ENCODE results near the gene OSCAR. TPM values are rescaled to one million over a fixed set of nuclear protein-coding genes. Genes with fewer than 3 reads are reported as not detected.

OSCAR gene
- total and polyA plus RNA-seq, 10 of the 15 experiments (the other 5 are each of a cell fraction or from before 2014, with no cell fraction given): 0.08 to 0.27 (median 0.10) TPM; not detected in 7

DNA sequence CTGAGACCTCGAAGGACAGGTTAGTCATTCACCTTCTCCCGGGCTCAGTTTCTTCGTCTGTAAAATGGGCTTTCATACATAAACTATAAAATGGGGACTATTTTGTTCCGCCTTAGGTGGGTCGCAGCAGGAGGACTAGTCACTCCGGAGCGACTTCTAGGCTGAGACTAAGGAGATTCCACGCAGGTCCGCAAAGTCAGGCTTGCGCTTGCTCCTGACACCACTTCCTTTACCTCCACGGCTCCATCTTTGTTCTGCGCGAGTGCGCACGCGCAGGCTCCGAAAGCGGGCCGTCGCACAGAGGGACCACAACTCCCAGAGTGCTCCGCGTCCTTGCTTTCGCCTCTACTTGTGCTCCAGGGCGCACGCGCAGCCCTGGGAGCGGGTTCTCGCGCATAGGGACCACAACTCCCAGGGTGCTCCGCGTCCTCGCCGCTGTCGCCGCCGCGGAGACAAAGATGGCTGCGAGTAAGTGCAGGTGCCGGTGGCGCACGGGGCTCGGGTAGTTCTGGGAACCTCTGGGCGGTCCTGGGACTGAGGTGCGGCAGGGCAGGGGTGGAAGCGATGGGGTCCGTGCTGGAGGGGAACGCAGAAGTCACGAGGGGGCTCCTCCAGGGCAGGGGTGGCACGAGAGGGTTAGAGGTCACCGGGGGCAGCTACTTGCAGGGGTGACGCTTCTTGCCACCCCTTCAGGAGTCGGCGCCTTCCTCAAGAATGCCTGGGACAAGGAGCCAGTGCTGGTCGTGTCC lies 2.0 kb upstream of the OSCAR start, which contains the start of gene NDUFA3 (continued):
- TF ChIP-seq RAD21 (IDR thresholded peaks at IDR 0.05; ENCODE audit: insufficient read depth, low read depth, low read length): no peak
- TF ChIP-seq RELA (IDR thresholded peaks at IDR 0.05; ENCODE audit: borderline replicate concordance, partially characterized antibody): peak; percentile 37
- TF ChIP-seq MEF2B (IDR thresholded peaks at IDR 0.05; ENCODE audit: partially characterized antibody, poor library complexity, severe bottlenecking): no peak
- peak; percentile 98 for TF ChIP-seq HCFC1 (IDR thresholded peaks at IDR 0.05; ENCODE audit: low read length)
- no peak for TF ChIP-seq MYC (IDR thresholded peaks at IDR 0.05; ENCODE audit: insufficient read depth, insufficient read length, insufficient replicate concordance, low read length, severe bottlenecking)
- peak; percentile 76 for TF ChIP-seq MXI1 (IDR thresholded peaks at IDR 0.05; ENCODE audit: low read depth, low read length)
- TF ChIP-seq FOXM1 (IDR thresholded peaks at IDR 0.05; ENCODE audit: low read depth, low read length): no peak
- no peak for TF ChIP-seq STAT3 (IDR thresholded peaks at IDR 0.05; ENCODE audit: low read depth, low read length)
- TF ChIP-seq NBN (IDR thresholded peaks at IDR 0.05): peak; percentile 65; the same call in 1 of the 2 replicates
- TF ChIP-seq SREBF1 (IDR thresholded peaks at IDR 0.05; ENCODE audit: low read length): peak; percentile 56; the same call in 1 of the 2 replicates
- no peak for TF ChIP-seq ZNF24 (IDR thresholded peaks at IDR 0.05)
- TF ChIP-seq LARP7 (IDR thresholded peaks at IDR 0.05): no peak; the same call in 1 of the 2 replicates
- TF ChIP-seq KLF5 (IDR thresholded peaks at IDR 0.05; ENCODE audit: partially characterized antibody): peak; percentile 71
- TF ChIP-seq SP1 (IDR thresholded peaks at IDR 0.05; ENCODE audit: low read depth, low read length): no peak
- 0 out of 2 replicates have a peak, but pooled peaks have one; percentile 32 for TF ChIP-seq RCOR1 (conservative IDR thresholded peaks at IDR 0.05; ENCODE audit: low read depth, low read length)
- TF ChIP-seq EZH2 (IDR thresholded peaks at IDR 0.05; ENCODE audit: borderline replicate concordance, control insufficient read depth, low read depth, low read length): no peak
- TF ChIP-seq, protein P1, sequence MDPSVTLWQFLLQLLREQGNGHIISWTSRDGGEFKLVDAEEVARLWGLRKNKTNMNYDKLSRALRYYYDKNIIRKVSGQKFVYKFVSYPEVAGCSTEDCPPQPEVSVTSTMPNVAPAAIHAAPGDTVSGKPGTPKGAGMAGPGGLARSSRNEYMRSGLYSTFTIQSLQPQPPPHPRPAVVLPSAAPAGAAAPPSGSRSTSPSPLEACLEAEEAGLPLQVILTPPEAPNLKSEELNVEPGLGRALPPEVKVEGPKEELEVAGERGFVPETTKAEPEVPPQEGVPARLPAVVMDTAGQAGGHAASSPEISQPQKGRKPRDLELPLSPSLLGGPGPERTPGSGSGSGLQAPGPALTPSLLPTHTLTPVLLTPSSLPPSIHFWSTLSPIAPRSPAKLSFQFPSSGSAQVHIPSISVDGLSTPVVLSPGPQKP (IDR thresholded peaks at IDR 0.05; ENCODE audit: low read depth, low read length): peak; percentile 48; the same call in 1 of the 2 replicates
- TF ChIP-seq, protein P2, sequence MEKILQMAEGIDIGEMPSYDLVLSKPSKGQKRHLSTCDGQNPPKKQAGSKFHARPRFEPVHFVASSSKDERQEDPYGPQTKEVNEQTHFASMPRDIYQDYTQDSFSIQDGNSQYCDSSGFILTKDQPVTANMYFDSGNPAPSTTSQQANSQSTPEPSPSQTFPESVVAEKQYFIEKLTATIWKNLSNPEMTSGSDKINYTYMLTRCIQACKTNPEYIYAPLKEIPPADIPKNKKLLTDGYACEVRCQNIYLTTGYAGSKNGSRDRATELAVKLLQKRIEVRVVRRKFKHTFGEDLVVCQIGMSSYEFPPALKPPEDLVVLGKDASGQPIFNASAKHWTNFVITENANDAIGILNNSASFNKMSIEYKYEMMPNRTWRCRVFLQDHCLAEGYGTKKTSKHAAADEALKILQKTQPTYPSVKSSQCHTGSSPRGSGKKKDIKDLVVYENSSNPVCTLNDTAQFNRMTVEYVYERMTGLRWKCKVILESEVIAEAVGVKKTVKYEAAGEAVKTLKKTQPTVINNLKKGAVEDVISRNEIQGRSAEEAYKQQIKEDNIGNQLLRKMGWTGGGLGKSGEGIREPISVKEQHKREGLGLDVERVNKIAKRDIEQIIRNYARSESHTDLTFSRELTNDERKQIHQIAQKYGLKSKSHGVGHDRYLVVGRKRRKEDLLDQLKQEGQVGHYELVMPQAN (conservative IDR thresholded peaks at IDR 0.05): peak; percentile 53; the same call in 1 of the 2 replicates
- TF ChIP-seq POLR2A (IDR thresholded peaks at IDR 0.05; ENCODE audit: low read depth, low read length): peak; percentile 94
- TF ChIP-seq BRCA1 (IDR thresholded peaks at IDR 0.05; ENCODE audit: low read depth, low read length): no peak
- TF ChIP-seq DPF2 (IDR thresholded peaks at IDR 0.05): no peak
- TF ChIP-seq TAF1 (IDR thresholded peaks at IDR 0.05; ENCODE audit: borderline replicate concordance, low read depth, low read length): peak; percentile 90
- TF ChIP-seq SMAD1 (IDR thresholded peaks at IDR 0.05; ENCODE audit: low read depth, partially characterized antibody): peak; percentile 17
- no peak for TF ChIP-seq TCF7 (IDR thresholded peaks at IDR 0.05; ENCODE audit: borderline replicate concordance)
- no peak; the same call in 1 of the 2 replicates for TF ChIP-seq PAX5 (IDR thresholded peaks at IDR 0.05; ENCODE audit: borderline replicate concordance, low read depth, low read length)
- TF ChIP-seq, protein P3, sequence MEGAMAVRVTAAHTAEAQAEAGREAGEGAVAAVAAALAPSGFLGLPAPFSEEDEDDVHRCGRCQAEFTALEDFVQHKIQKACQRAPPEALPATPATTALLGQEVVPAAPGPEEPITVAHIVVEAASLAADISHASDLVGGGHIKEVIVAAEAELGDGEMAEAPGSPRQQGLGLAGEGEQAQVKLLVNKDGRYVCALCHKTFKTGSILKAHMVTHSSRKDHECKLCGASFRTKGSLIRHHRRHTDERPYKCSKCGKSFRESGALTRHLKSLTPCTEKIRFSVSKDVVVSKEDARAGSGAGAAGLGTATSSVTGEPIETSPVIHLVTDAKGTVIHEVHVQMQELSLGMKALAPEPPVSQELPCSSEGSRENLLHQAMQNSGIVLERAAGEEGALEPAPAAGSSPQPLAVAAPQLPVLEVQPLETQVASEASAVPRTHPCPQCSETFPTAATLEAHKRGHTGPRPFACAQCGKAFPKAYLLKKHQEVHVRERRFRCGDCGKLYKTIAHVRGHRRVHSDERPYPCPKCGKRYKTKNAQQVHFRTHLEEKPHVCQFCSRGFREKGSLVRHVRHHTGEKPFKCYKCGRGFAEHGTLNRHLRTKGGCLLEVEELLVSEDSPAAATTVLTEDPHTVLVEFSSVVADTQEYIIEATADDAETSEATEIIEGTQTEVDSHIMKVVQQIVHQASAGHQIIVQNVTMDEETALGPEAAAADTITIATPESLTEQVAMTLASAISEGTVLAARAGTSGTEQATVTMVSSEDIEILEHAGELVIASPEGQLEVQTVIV (IDR thresholded peaks at IDR 0.05; ENCODE audit: borderline replicate concordance, partially characterized antibody): no peak
- no peak for TF ChIP-seq IKZF2 (IDR thresholded peaks at IDR 0.05)
- TF ChIP-seq STAT1 (conservative IDR thresholded peaks at IDR 0.05): 0 out of 2 replicates have a peak, but pooled peaks have one; percentile 53
